Endothelial cell of umbilical vein (primary cell): ENCODE data around the gene CDCA5. TPM values are rescaled to one million over a fixed set of nuclear protein-coding genes. Genes with fewer than 3 reads are reported as not detected.

Source experiments
- BruUV-seq: library from RNA; stranded (reverse); fragments of 400-500 nt; replicated peaks from 2 replicates; lab custom pipeline; 2021; lab: Mats Ljungman, UMichigan
- CTCF ChIA-PET: fragments of 300-600, 350-600 bp; sonication (Branson Sonifier 250); formaldehyde crosslinking; loops from one replicate; lab custom pipeline; 2021; ENCODE audit warnings: antibody characterized with exemption, inconsistent platforms; lab: Charles Lee
- POLR2A ChIA-PET: fragments of 300-600, 350-600 bp; sonication (Branson Sonifier 250); formaldehyde crosslinking; loops from one replicate; lab custom pipeline; 2021; ENCODE audit warnings: antibody characterized with exemption, inconsistent platforms; lab: Charles Lee
- DNase-seq: peaks from one replicate; pipeline ENCODE4 v3.0.0-alpha.2; 2011; ENCODE audit warnings: low read depth, low spot score
- FAIRE-seq: peaks from 2 replicates; lab custom pipeline; 2011; peaks lifted over from hg19 to GRCh38; lab: Jason Lieb, UNC
- H2AFZ ChIP-seq: 2 replicates; pipeline ENCODE4 v1.6.0; 2012; ENCODE audit warnings: low read depth, low read length, control low read depth, inconsistent platforms
- H3K27ac ChIP-seq: 2 replicates; pipeline ENCODE4 v1.5.1; 2011; ENCODE audit warnings: low read depth, mild to moderate bottlenecking, control low read depth, low read length, moderate library complexity; ENCODE audit not compliant: insufficient read depth
- H3K27me3 ChIP-seq, 2 experiments: 2 replicates each; pipeline versions ENCODE4 v1.6.0 to v1.6.1; 2011; ENCODE audit warnings: low read length in 2 of 2, mixed read lengths in 1 of 2; ENCODE audit not compliant: control insufficient read depth in 2 of 2, insufficient read depth in 2 of 2
- H3K36me3 ChIP-seq, 2 experiments: 2 replicates in 1 of 2; 3 replicates in 1 of 2; pipeline ENCODE4 v1.5.1; 2011; ENCODE audit warnings: low read length in 2 of 2, mild to moderate bottlenecking in 1 of 2, moderate library complexity in 1 of 2; ENCODE audit not compliant: control insufficient read depth in 2 of 2, insufficient read depth in 2 of 2; ENCODE audit errors: extremely low read depth in 1 of 2
- H3K4me1 ChIP-seq: 3 replicates; pipeline ENCODE4 v1.5.1; 2011; ENCODE audit warnings: mild to moderate bottlenecking, low read length; ENCODE audit not compliant: control insufficient read depth, insufficient read depth; ENCODE audit errors: extremely low read depth
- H3K4me2 ChIP-seq: 2 replicates; pipeline ENCODE4 v1.6.1; 2011; ENCODE audit warnings: low read length, control low read depth, mixed read lengths; ENCODE audit not compliant: insufficient read depth
- H3K4me3 ChIP-seq, 3 experiments: fragments of 200-600 bp in 1 of 3; sonication (generic), shearing (Covaris generic) in 1 of 3; replicated peaks in 1 of 3; 2 replicates each; pipeline ENCODE4 v1.5.1; 2011 to 2016; ENCODE audit warnings: control low read depth in 3 of 3, low read length in 3 of 3, mild to moderate bottlenecking in 2 of 3, inconsistent platforms in 1 of 3, low read depth in 1 of 3, moderate library complexity in 1 of 3; ENCODE audit not compliant: insufficient read depth in 1 of 3
- H3K79me2 ChIP-seq: 2 replicates; pipeline ENCODE4 v1.6.0; 2012; ENCODE audit warnings: low read length, inconsistent platforms; ENCODE audit not compliant: control insufficient read depth, insufficient read depth
- H3K9ac ChIP-seq: replicated peaks from 2 replicates; pipeline ENCODE3; 2011; ENCODE audit warnings: low read length, control low read depth; ENCODE audit not compliant: insufficient read depth; ENCODE audit errors: extremely low read depth
- H3K9me1 ChIP-seq: replicated peaks from 3 replicates; pipeline ENCODE4 v1.6.0; 2011; ENCODE audit warnings: mild to moderate bottlenecking, low read length; ENCODE audit not compliant: control insufficient read depth, insufficient read depth; ENCODE audit errors: extremely low read depth
- H3K9me3 ChIP-seq: replicated peaks from 2 replicates; pipeline ENCODE4 v1.5.1; 2012; ENCODE audit warnings: low read length, inconsistent platforms; ENCODE audit not compliant: control insufficient read depth, insufficient read depth
- H4K20me1 ChIP-seq: replicated peaks from 2 replicates; pipeline ENCODE3; 2011; ENCODE audit warnings: mild to moderate bottlenecking, low read length; ENCODE audit not compliant: control insufficient read depth, insufficient read depth; ENCODE audit errors: extremely low read depth
- EZH2 ChIP-seq: IDR thresholded peaks from 2 replicates; pipeline ENCODE4 v1.6.1; 2012; ENCODE audit warnings: borderline replicate concordance, low read depth, mild to moderate bottlenecking, moderate library complexity, low read length, inconsistent platforms; ENCODE audit not compliant: severe bottlenecking
- FOS ChIP-seq: IDR thresholded peaks from 2 replicates; pipeline ENCODE4 v1.6.1; 2011; ENCODE audit warnings: mild to moderate bottlenecking, low read length, moderate library complexity, borderline replicate concordance; ENCODE audit not compliant: insufficient read depth
- GATA2 ChIP-seq: IDR thresholded peaks from 2 replicates; pipeline ENCODE4 v1.7.0; 2011; ENCODE audit warnings: low read depth, mild to moderate bottlenecking, moderate library complexity, mixed read lengths, low read length; ENCODE audit not compliant: insufficient read length, insufficient read depth
- JUN ChIP-seq: IDR thresholded peaks from 2 replicates; pipeline ENCODE4 v1.6.1; 2011; ENCODE audit warnings: borderline replicate concordance, low read depth; ENCODE audit not compliant: insufficient read length, insufficient read depth
- MYC ChIP-seq: IDR thresholded peaks from one replicate; pipeline ENCODE4 v1.6.1; 2011; ENCODE audit warnings: mild to moderate bottlenecking, low read depth, low read length
- POLR2A ChIP-seq: IDR thresholded peaks from 2 replicates; pipeline ENCODE4 v1.6.1; 2012; ENCODE audit warnings: low read depth, mild to moderate bottlenecking, control low read depth, low read length
- POLR2AphosphoS5 ChIP-seq: IDR thresholded peaks from 2 replicates; pipeline ENCODE4 v1.6.1; 2012; ENCODE audit warnings: low read depth, mild to moderate bottlenecking, control low read depth, low read length, moderate library complexity; ENCODE audit not compliant: insufficient read depth
- dilution Hi-C: fragments of 300-500 bp; cut with MboI; formaldehyde crosslinking; loops from one replicate; pipeline ENCODE4 v1.15.0; 2019; ENCODE audit warnings: low sequenced_read_pairs; ENCODE audit not compliant: extremely low pct_ligation_motif_present
- intact Hi-C: fragments of 100-400 bp; cut with micrococcal nuclease; formaldehyde crosslinking; loops from one replicate; pipeline ENCODE4 v1.10.0; 2022
- polyA plus RNA-seq, 4 experiments: library from polyadenylated mRNA; depleted of rRNA in 3 of 4; stranded (reverse) in 3 of 4; unstranded in 1 of 4; fragments of >200 nt; gene quantifications; 2 replicates each; pipeline versions ENCODE4 v1.2.1 to v1.2.3, GENCODE V29; 2011 to 2012; ENCODE audit warnings: missing spikeins in 1 of 4
- total RNA-seq: library from RNA; stranded (reverse); gene quantifications from 2 replicates; pipeline ENCODE4 v1.2.3, GENCODE V29; 2021
- TF ChIP-seq, protein P1 (sequence below): IDR thresholded peaks from 2 replicates; pipeline ENCODE4 v1.6.1; 2011; ENCODE audit not compliant: insufficient read depth, insufficient read length
- TF ChIP-seq, protein P2 (sequence below), 2 donors: IDR thresholded peaks; 1 replicate in 1 of 2; 2 replicates in 1 of 2; pipeline ENCODE4 v1.5.1; 2011; ENCODE audit warnings: low read length in 2 of 2, mild to moderate bottlenecking in 2 of 2, moderate library complexity in 2 of 2, control low read depth in 1 of 2, inconsistent platforms in 1 of 2, low read depth in 1 of 2; ENCODE audit not compliant: insufficient read depth in 1 of 2; ENCODE audit errors: extremely low read depth in 1 of 2

The CDCA5 gene
- total and polyA plus RNA-seq, 2 donors (not counting 3 experiments of a cell fraction or from before 2014, with no cell fraction given): 16.4 to 35.7 TPM

DNA sequence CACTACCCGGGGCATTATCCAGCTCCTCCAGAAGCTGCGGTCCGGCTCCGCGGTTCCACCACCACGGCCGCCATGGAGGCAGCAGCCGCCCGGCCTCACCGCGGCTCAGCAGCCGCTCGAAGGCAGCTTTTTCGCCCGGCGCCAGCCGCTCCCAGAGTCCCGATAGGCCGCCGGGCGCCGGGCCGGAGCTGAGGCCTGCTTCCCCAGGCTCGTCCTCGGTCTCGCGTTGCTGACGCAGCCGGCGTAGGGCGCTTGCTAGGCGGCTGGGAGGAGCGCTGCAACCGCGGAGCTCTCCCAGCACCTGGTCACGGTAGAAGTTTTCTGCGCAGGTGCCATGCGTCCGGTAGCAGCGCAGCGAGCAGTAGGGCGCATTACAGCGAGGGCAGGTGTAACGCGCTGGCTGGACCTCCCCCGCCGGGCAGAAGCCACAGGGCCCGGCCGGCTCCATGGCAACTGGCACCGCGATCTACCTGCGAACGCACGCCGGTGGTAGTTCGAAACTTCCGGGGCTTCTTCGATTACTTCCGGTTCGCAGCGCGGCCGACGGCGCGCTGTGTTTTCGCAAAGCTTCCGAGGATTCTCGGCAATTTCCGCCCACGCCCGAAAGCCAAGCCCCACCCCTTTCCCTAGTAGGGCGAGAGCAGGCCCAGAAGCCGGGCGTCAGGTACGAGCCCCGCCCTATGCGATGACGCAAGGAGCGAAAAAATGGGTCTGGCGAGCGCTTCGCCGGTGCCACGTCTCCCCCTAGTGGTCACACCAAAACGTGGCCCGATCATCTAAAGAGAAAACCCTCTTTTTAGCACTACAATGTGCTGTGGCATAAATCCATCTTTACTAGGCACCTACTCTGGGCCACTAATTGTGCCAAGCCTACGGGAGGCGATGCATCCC, 33.6 kb upstream of the CDCA5 start, which contains the start of gene ZNHIT2:
ZNHIT2 (minus strand) TSS at position 496 of the 891 bp plus-strand sequence; CDS start at position 448, 48 bp downstream.
- POLR2A ChIA-PET: interaction anchor here (1.4 to 1.5 kb wide), 2 partner anchors 11 to 18 kb away, joined by 3 to 4 read pairs; no protein-coding TSS in a partner anchor
- intact Hi-C loops (loop anchor here (1.0 to 2.0 kb wide), 6 partner anchors 33 to 270 kb away; partner anchors contain the start of genes CAPN1, CDCA5, SNX15 and ZFPL1), dilution Hi-C loops (no loop called here)
- Histone ChIP-seq H2AFZ (no peak within 1 kb of the TSS), H4K20me1 (no peaks in the 10 kb centered on the region), H3K4me2 (peak within 1 kb of the TSS; percentile 13), H3K27ac (peak within 1 kb of the TSS; percentile 9), H3K79me2 (peaks cover 27% of the 10 kb centered on the region), H3K36me3 (peaks cover 7 to 13% of the 10 kb centered on the region in 2 experiments), H3K27me3 (no peaks in the 10 kb centered on the region), H3K4me3 (peak within 1 kb of the TSS; percentile 24 to 75 (median 46)), H3K9me3 (no peaks in the 10 kb centered on the region), H3K4me1 (peaks cover 21% of the 10 kb centered on the region), H3K9ac (peak within 1 kb of the TSS; percentile 59), H3K9me1 (no peaks in the 10 kb centered on the region)
- TF ChIP-seq MYC (no peak), EZH2 (no peak), FOS (no peak), POLR2AphosphoS5 (peak; percentile 94), POLR2A (peak; percentile 85), GATA2 (no peak), JUN (peak; percentile 4)
- TF ChIP-seq, protein P1, sequence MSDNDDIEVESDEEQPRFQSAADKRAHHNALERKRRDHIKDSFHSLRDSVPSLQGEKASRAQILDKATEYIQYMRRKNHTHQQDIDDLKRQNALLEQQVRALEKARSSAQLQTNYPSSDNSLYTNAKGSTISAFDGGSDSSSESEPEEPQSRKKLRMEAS: no peak
- TF ChIP-seq, protein P2, sequence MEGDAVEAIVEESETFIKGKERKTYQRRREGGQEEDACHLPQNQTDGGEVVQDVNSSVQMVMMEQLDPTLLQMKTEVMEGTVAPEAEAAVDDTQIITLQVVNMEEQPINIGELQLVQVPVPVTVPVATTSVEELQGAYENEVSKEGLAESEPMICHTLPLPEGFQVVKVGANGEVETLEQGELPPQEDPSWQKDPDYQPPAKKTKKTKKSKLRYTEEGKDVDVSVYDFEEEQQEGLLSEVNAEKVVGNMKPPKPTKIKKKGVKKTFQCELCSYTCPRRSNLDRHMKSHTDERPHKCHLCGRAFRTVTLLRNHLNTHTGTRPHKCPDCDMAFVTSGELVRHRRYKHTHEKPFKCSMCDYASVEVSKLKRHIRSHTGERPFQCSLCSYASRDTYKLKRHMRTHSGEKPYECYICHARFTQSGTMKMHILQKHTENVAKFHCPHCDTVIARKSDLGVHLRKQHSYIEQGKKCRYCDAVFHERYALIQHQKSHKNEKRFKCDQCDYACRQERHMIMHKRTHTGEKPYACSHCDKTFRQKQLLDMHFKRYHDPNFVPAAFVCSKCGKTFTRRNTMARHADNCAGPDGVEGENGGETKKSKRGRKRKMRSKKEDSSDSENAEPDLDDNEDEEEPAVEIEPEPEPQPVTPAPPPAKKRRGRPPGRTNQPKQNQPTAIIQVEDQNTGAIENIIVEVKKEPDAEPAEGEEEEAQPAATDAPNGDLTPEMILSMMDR (IDR thresholded peaks at IDR 0.05; ENCODE audit: extremely low read depth in 1 of 2, insufficient read depth in 1 of 2, low read depth in 1 of 2, low read length in 2 of 2): peak; percentile 89 to 91
- CTCF ChIA-PET: interaction anchor here (0.6 to 2.3 kb wide), 17 partner anchors 11 to 339 kb away, joined by 3 to 17 read pairs (median 4); partner anchors contain the start of genes ARL2, CAPN1, CDC42EP2 and SF1
- peak; percentile 100 for FAIRE-seq
- DNase-seq: peak; percentile 99
- no TSS peak for BruUV-seq
